Psoas muscle (tissue), 8 donors: Measurements from ENCODE around the gene WNT7B. TPM values are rescaled to one million over a fixed set of nuclear protein-coding genes. Genes with fewer than 3 reads are reported as not detected.

Experiments used
- ATAC-seq, 4 donors: fragments of 200-7000 bp; cut with Tn5 transposase; one replicate each; pipeline ENCODE4 v1.9.1; 2020; ENCODE audit warnings: moderate library complexity in 3 of 4, mild to moderate bottlenecking in 2 of 4
- DNase-seq, 2 donors: peaks; one replicate each; pipeline ENCODE4 v3.0.0-alpha.2; 2020
- H3K27ac ChIP-seq: fragments of 200-600 bp; one replicate; pipeline ENCODE4 v1.8.0; 2022
- H3K27me3 ChIP-seq, 3 donors: fragments of 200-600 bp in 1 of 3; one replicate each; pipeline versions ENCODE4 v1.6.1 to v1.8.0; 2013 to 2022; ENCODE audit warnings: low read length in 2 of 3, mild to moderate bottlenecking in 2 of 3, moderate library complexity in 1 of 3; ENCODE audit not compliant: insufficient read depth in 3 of 3
- H3K36me3 ChIP-seq, 2 donors: fragments of 200-600 bp in 1 of 2; one replicate each; pipeline versions ENCODE4 v1.6.1 to v1.8.0; 2013 to 2022; ENCODE audit warnings: low read depth in 1 of 2, mild to moderate bottlenecking in 1 of 2, moderate library complexity in 1 of 2; ENCODE audit not compliant: insufficient read depth in 1 of 2
- H3K4me1 ChIP-seq: fragments of 200-600 bp; one replicate; pipeline ENCODE4 v1.8.0; 2022
- H3K4me3 ChIP-seq: fragments of 200-600 bp; one replicate; pipeline ENCODE4 v1.8.0; 2022; ENCODE audit warnings: mild to moderate bottlenecking
- H3K9me3 ChIP-seq: fragments of 200-600 bp; one replicate; pipeline ENCODE4 v1.8.0; 2022
- CTCF ChIP-seq: fragments of 200-600 bp; IDR thresholded peaks from one replicate; pipeline ENCODE4 v1.8.0; 2022; ENCODE audit warnings: antibody characterized with exemption
- WGBS, 3 donors: extraction: QIAGEN DNeasy Blood & Tissue Kit; methylation state at CpG; one replicate each; pipeline versions ENCODE4 v1.1.6 to v1.1.7; 2013; 5-methylcytosine and 5-hydroxymethylcytosine counted together
- intact Hi-C, 2 donors: fragments of 100-400 bp; cut with DNase I; formaldehyde crosslinking; loops; one replicate each; pipeline versions ENCODE4 v1.11.0 to v1.14.2; 2022
- polyA plus RNA-seq, 3 donors: library from polyadenylated mRNA; stranded (reverse); fragments of 200-250 nt; gene quantifications; one replicate each; pipeline ENCODE4 v1.2.3, GENCODE V29; 2013
- total RNA-seq, 4 donors: library from RNA; stranded (reverse); fragmentation: NEBNext Ultra II Directional in 2 of 4; extraction: Animal tissue kit (Norgen Biotek cat#: 25700) in 2 of 4; gene quantifications; one replicate each; pipeline versions ENCODE4 v1.2.1 to v1.2.4, GENCODE V29; 2021 to 2023
- donor health status: healthy with polysubstance abuse.
- donor health status: DM: no; HTN: no; CAD: no; lungs with moderate emphysema.
- donor health status: Bipolar disorder and iron deficiency.
- donor health status: healthy.
- donor health status: DM: yes; HTN: yes; CAD: no.
- donor health status: DM: no; HTN: no; CAD: no.
- donor health status: DM: no; HTN: no; CAD: no.
- donor health status: DM: yes; HTN: yes; CAD: no.

Gene WNT7B
- total and polyA plus RNA-seq, 7 donors = 0.05 TPM; not detected in 6

GRCh38 chr22:45932071-45932470, 44.9 kb downstream of the WNT7B start:
- no peak for TF ChIP-seq CTCF
- Histone ChIP-seq H3K27me3 (peaks cover 0 to 57% (median 18%) of the 10 kb centered on the region in 3 donors), H3K36me3 (no peaks in the 10 kb centered on the region), H3K27ac (no peak overlapping the region), H3K4me3 (no peak overlapping the region), H3K9me3 (no peaks in the 10 kb centered on the region), H3K4me1 (no peaks in the 10 kb centered on the region)
- no peak for DNase-seq
- intact Hi-C loops = no loop called here
- WGBS, 3 donors = 53 to 67% (median 55%) methylated on average over 4 to 6 of the region's 6 CpGs
- no peak for ATAC-seq

GRCh38 chr22:45931042-45931441, 45.9 kb downstream of the WNT7B start:
- H3K27ac ChIP-seq = no peak overlapping the region
- no peak for TF ChIP-seq CTCF
- DNase-seq (no peak), ATAC-seq (no peak)
- intact Hi-C loops = no loop called here
- no peak overlapping the region for H3K4me3 ChIP-seq
- no peaks in the 10 kb centered on the region for H3K36me3 ChIP-seq
- H3K4me1 ChIP-seq = no peaks in the 10 kb centered on the region
- H3K9me3 ChIP-seq = no peaks in the 10 kb centered on the region
- 70 to 84% (median 71%) methylated on average over 37 to 38 of the region's 38 CpGs for WGBS, 3 donors
- peaks cover 0 to 55% (median 18%) of the 10 kb centered on the region in 3 donors for H3K27me3 ChIP-seq

GRCh38 chr22:45930324-45930723, 46.6 kb downstream of the WNT7B start:
- no peak for ATAC-seq
- Histone ChIP-seq H3K4me1 (no peaks in the 10 kb centered on the region), H3K9me3 (no peaks in the 10 kb centered on the region), H3K36me3 (no peaks in the 10 kb centered on the region), H3K4me3 (no peak overlapping the region), H3K27me3 (peaks cover 0 to 48% (median 20%) of the 10 kb centered on the region in 3 donors), H3K27ac (no peak overlapping the region)
- WGBS, 3 donors = 50 to 80% (median 56%) methylated on average over 6 to 14 of the region's 14 CpGs
- no peak for DNase-seq
- intact Hi-C loops = no loop called here
- no peak for TF ChIP-seq CTCF

GRCh38 chr22:45929649-45930048, 47.3 kb downstream of the WNT7B start:
- H3K27ac ChIP-seq = no peak overlapping the region
- no peak for TF ChIP-seq CTCF
- no peaks in the 10 kb centered on the region for H3K36me3 ChIP-seq
- DNase-seq = no peak
- ATAC-seq = no peak
- H3K4me3 ChIP-seq = no peak overlapping the region
- WGBS, 3 donors = 88 to 96% (median 94%) methylated on average over 4 of the region's 4 CpGs
- intact Hi-C loops = no loop called here
- H3K4me1 ChIP-seq = no peaks in the 10 kb centered on the region
- no peaks in the 10 kb centered on the region for H3K9me3 ChIP-seq
- peaks cover 0 to 41% (median 15%) of the 10 kb centered on the region in 3 donors for H3K27me3 ChIP-seq

- DNase-seq (no peak), ATAC-seq (no peak)
- no peak for TF ChIP-seq CTCF
- Histone ChIP-seq H3K9me3 (no peaks in the 10 kb centered on the region), H3K27me3 (peaks cover 0 to 33% (median 13%) of the 10 kb centered on the region in 3 donors), H3K36me3 (no peaks in the 10 kb centered on the region), H3K4me3 (no peak overlapping the region), H3K27ac (no peak overlapping the region), H3K4me1 (no peaks in the 10 kb centered on the region)
- intact Hi-C loops = no loop called here
- 78 to 84% (median 79%) methylated on average over 10 of the region's 10 CpGs for WGBS, 3 donors
These were observed 48.1 kb downstream of the WNT7B start for GRCh38 chr22:45928726-45929368.
